Naive thymus-derived CD8-positive, alpha-beta T cell (primary cell): ENCODE results near the gene NCOA6. TPM values are rescaled to one million over a fixed set of nuclear protein-coding genes. Genes with fewer than 3 reads are reported as not detected.

ENCODE experiments used
- ATAC-seq, 2 donors: fragments of 150-1000 bp; cut with Tn5 transposase in 1 of 2; sonication (Bioruptor Pico), chemical (Tn5 transposase) in 1 of 2; 1 replicate in 1 of 2; 2 replicates in 1 of 2; pipeline ENCODE4 v1.10.0; 2021; ENCODE audit warnings: mild to moderate bottlenecking in 2 of 2, moderate library complexity in 2 of 2
- POLR2A ChIA-PET: fragments of 350-600 bp; sonication (Branson Sonifier 250); formaldehyde crosslinking; loops from one replicate; lab custom pipeline; 2021; ENCODE audit warnings: antibody characterized with exemption; lab: Charles Lee
- DNase-seq, 10 donors: peaks; one replicate each; pipeline versions ENCODE4 v3.0.0 to v3.0.0-alpha.2; 2020 to 2022
- H3K27ac Mint-ChIP-seq, 10 donors: one replicate each; pipeline ENCODE4 v1.8.0; 2020 to 2022; ENCODE audit warnings: mild to moderate bottlenecking in 10 of 10, mixed read lengths in 10 of 10, moderate library complexity in 4 of 10, inconsistent platforms in 1 of 10
- H3K27me3 Mint-ChIP-seq, 5 donors: one replicate each; pipeline ENCODE4 v1.8.0; 2021 to 2022; ENCODE audit warnings: mixed read lengths in 5 of 5
- H3K36me3 Mint-ChIP-seq, 3 donors: one replicate each; pipeline ENCODE4 v1.8.0; 2020 to 2022; ENCODE audit warnings: mixed read lengths in 3 of 3, mild to moderate bottlenecking in 2 of 3, inconsistent platforms in 1 of 3
- H3K4me1 Mint-ChIP-seq, 4 donors: one replicate each; pipeline ENCODE4 v1.8.0; 2021 to 2022; ENCODE audit warnings: mixed read lengths in 4 of 4
- H3K4me3 Mint-ChIP-seq, 10 donors: one replicate each; pipeline ENCODE4 v1.8.0; 2020 to 2022; ENCODE audit warnings: mild to moderate bottlenecking in 10 of 10, mixed read lengths in 10 of 10, moderate library complexity in 6 of 10, inconsistent platforms in 1 of 10
- H3K9me3 Mint-ChIP-seq, 9 donors: one replicate each; pipeline ENCODE4 v1.8.0; 2020 to 2022; ENCODE audit warnings: mixed read lengths in 9 of 9, mild to moderate bottlenecking in 3 of 9, inconsistent platforms in 1 of 9, moderate library complexity in 1 of 9
- polyA plus RNA-seq, 3 donors: library from polyadenylated mRNA; unstranded; fragments of 300-500 nt; fragmentation: Illumina TruSeq; gene quantifications; one replicate each; pipeline ENCODE4 v1.2.3, GENCODE V29; 2021
- total RNA-seq, 8 experiments: library from RNA in 2 of 8; stranded (reverse) in 2 of 8; gene quantifications; one replicate each; pipeline ENCODE4 v1.2.3 and lab custom pipeline; 2021 to 2026

Gene NCOA6
- total and polyA plus RNA-seq, 5 experiments from 2014 or later, result 2.8 to 29.2 (median 8.2) TPM

- POLR2A ChIA-PET, result interaction anchor here (1.1 kb wide), 1 partner anchor 17 kb away, joined by 3 read pairs; no protein-coding TSS in a partner anchor
- peak overlapping the region in 1 of 10 donors; percentile 30 for H3K27ac Mint-ChIP-seq
- peaks cover 0 to 3% (median 0%) of the 10 kb centered on the region in 4 donors for H3K4me1 Mint-ChIP-seq
- H3K4me3 Mint-ChIP-seq, result no peak overlapping the region
- H3K9me3 Mint-ChIP-seq, result no peaks in the 10 kb centered on the region
- H3K27me3 Mint-ChIP-seq, result no peaks in the 10 kb centered on the region
- no peak for DNase-seq
- peaks cover 9 to 92% (median 20%) of the 10 kb centered on the region in 3 donors for H3K36me3 Mint-ChIP-seq
- ATAC-seq, result no peak
Measured at GRCh38 chr20:34762031-34762555, 63.4 kb downstream of the NCOA6 start.

GRCh38 chr20:34755367-34755766 is 70.1 kb downstream of the NCOA6 start:
- H3K27ac Mint-ChIP-seq, result peak overlapping the region in 1 of 10 donors; percentile 43
- ATAC-seq, result no peak
- POLR2A ChIA-PET, result no interaction called here
- H3K4me3 Mint-ChIP-seq, result no peak overlapping the region
- DNase-seq, result no peak
- no peaks in the 10 kb centered on the region for H3K9me3 Mint-ChIP-seq
- H3K27me3 Mint-ChIP-seq, result no peaks in the 10 kb centered on the region
- peaks cover 0 to 4% (median 0%) of the 10 kb centered on the region in 4 donors for H3K4me1 Mint-ChIP-seq
- peaks cover 9 to 88% (median 18%) of the 10 kb centered on the region in 3 donors for H3K36me3 Mint-ChIP-seq

- Mint-ChIP-seq H3K36me3 (peaks cover 9 to 88% (median 18%) of the 10 kb centered on the region in 3 donors), H3K4me3 (no peak overlapping the region), H3K27me3 (no peaks in the 10 kb centered on the region), H3K9me3 (no peaks in the 10 kb centered on the region), H3K4me1 (peaks cover 0 to 4% (median 0%) of the 10 kb centered on the region in 4 donors), H3K27ac (peak overlapping the region in 1 of 10 donors; percentile 26)
- POLR2A ChIA-PET, result no interaction called here
- ATAC-seq (no peak), DNase-seq (no peak)
Measured at GRCh38 chr20:34754611-34755010, 70.8 kb downstream of the NCOA6 start.

GRCh38 chr20:34753706-34754461 is 71.6 kb downstream of the NCOA6 start:
- ATAC-seq (no peak), DNase-seq (no peak)
- no peak overlapping the region for H3K27ac Mint-ChIP-seq
- H3K36me3 Mint-ChIP-seq, result peaks cover 5 to 88% (median 17%) of the 10 kb centered on the region in 3 donors
- peaks cover 0 to 4% (median 0%) of the 10 kb centered on the region in 4 donors for H3K4me1 Mint-ChIP-seq
- POLR2A ChIA-PET, result no interaction called here
- no peak overlapping the region for H3K4me3 Mint-ChIP-seq
- H3K27me3 Mint-ChIP-seq, result no peaks in the 10 kb centered on the region
- H3K9me3 Mint-ChIP-seq, result no peaks in the 10 kb centered on the region

GRCh38 chr20:34751453-34751852 is 74.0 kb downstream of the NCOA6 start:
- peak overlapping the region in 3 of 10 donors; percentile 27 to 69 (median 42) for H3K27ac Mint-ChIP-seq
- POLR2A ChIA-PET, result no interaction called here
- peaks cover 0 to 2% (median 0%) of the 10 kb centered on the region in 4 donors for H3K4me1 Mint-ChIP-seq
- H3K36me3 Mint-ChIP-seq, result peaks cover 0 to 84% (median 13%) of the 10 kb centered on the region in 3 donors
- H3K9me3 Mint-ChIP-seq, result no peaks in the 10 kb centered on the region
- DNase-seq (no peak), ATAC-seq (no peak)
- H3K27me3 Mint-ChIP-seq, result no peaks in the 10 kb centered on the region
- H3K4me3 Mint-ChIP-seq, result no peak overlapping the region

- Mint-ChIP-seq H3K36me3 (peaks cover 0 to 87% (median 13%) of the 10 kb centered on the region in 3 donors), H3K4me3 (no peak overlapping the region), H3K4me1 (peaks cover 0 to 2% (median 0%) of the 10 kb centered on the region in 4 donors), H3K27ac (no peak overlapping the region), H3K27me3 (no peaks in the 10 kb centered on the region), H3K9me3 (no peaks in the 10 kb centered on the region)
- no peak for ATAC-seq
- no peak for DNase-seq
- POLR2A ChIA-PET, result no interaction called here
Measured at GRCh38 chr20:34750484-34750883, 75.0 kb downstream of the NCOA6 start.

- H3K9me3 Mint-ChIP-seq, result no peaks in the 10 kb centered on the region
- ATAC-seq (no peak), DNase-seq (no peak)
- no peak overlapping the region for H3K4me3 Mint-ChIP-seq
- peaks cover 0 to 87% (median 7%) of the 10 kb centered on the region in 3 donors for H3K36me3 Mint-ChIP-seq
- H3K27me3 Mint-ChIP-seq, result no peaks in the 10 kb centered on the region
- POLR2A ChIA-PET, result no interaction called here
- peaks cover 0 to 2% (median 0%) of the 10 kb centered on the region in 4 donors for H3K4me1 Mint-ChIP-seq
- no peak overlapping the region for H3K27ac Mint-ChIP-seq
Measured at GRCh38 chr20:34748709-34749108, 76.7 kb downstream of the NCOA6 start.

- peaks cover 0 to 2% (median 0%) of the 10 kb centered on the region in 4 donors for H3K4me1 Mint-ChIP-seq
- DNase-seq (no peak), ATAC-seq (no peak)
- no peak overlapping the region for H3K4me3 Mint-ChIP-seq
- POLR2A ChIA-PET, result interaction anchor here (0.5 kb wide), 1 partner anchor 66 kb away, joined by 3 read pairs; no protein-coding TSS in a partner anchor
- peaks cover 0 to 89% (median 9%) of the 10 kb centered on the region in 3 donors for H3K36me3 Mint-ChIP-seq
- no peaks in the 10 kb centered on the region for H3K9me3 Mint-ChIP-seq
- H3K27ac Mint-ChIP-seq, result peak overlapping the region in 4 of 10 donors; percentile 26 to 67 (median 38)
- no peaks in the 10 kb centered on the region for H3K27me3 Mint-ChIP-seq
Measured at GRCh38 chr20:34747479-34747878, 78.0 kb downstream of the NCOA6 start.

- H3K4me3 Mint-ChIP-seq, result no peak overlapping the region
- no peaks in the 10 kb centered on the region for H3K27me3 Mint-ChIP-seq
- no peaks in the 10 kb centered on the region for H3K9me3 Mint-ChIP-seq
- peak overlapping the region in 2 of 10 donors; percentile 4 to 26 for H3K27ac Mint-ChIP-seq
- DNase-seq, result no peak
- POLR2A ChIA-PET, result no interaction called here
- H3K36me3 Mint-ChIP-seq, result peaks cover 0 to 87% (median 13%) of the 10 kb centered on the region in 3 donors
- ATAC-seq, result no peak
- H3K4me1 Mint-ChIP-seq, result no peaks in the 10 kb centered on the region
Measured at GRCh38 chr20:34746674-34747073, 78.8 kb downstream of the NCOA6 start.

- Mint-ChIP-seq H3K9me3 (no peaks in the 10 kb centered on the region), H3K27me3 (no peaks in the 10 kb centered on the region), H3K4me1 (peaks cover 0 to 1% (median 0%) of the 10 kb centered on the region in 4 donors), H3K4me3 (no peak overlapping the region), H3K27ac (no peak overlapping the region), H3K36me3 (peaks cover 0 to 82% (median 15%) of the 10 kb centered on the region in 3 donors)
- DNase-seq (no peak), ATAC-seq (no peak)
- POLR2A ChIA-PET, result no interaction called here
Measured at GRCh38 chr20:34744847-34745246, 80.6 kb downstream of the NCOA6 start.

GRCh38 chr20:34744340-34744739 is 81.1 kb downstream of the NCOA6 start:
- no peak overlapping the region for H3K4me3 Mint-ChIP-seq
- POLR2A ChIA-PET, result no interaction called here
- H3K4me1 Mint-ChIP-seq, result peaks cover 0 to 1% (median 0%) of the 10 kb centered on the region in 4 donors
- peak overlapping the region in 1 of 10 donors; percentile 41 for H3K27ac Mint-ChIP-seq
- no peaks in the 10 kb centered on the region for H3K27me3 Mint-ChIP-seq
- H3K36me3 Mint-ChIP-seq, result peaks cover 0 to 77% (median 17%) of the 10 kb centered on the region in 3 donors
- DNase-seq (no peak), ATAC-seq (no peak)
- H3K9me3 Mint-ChIP-seq, result no peaks in the 10 kb centered on the region

- POLR2A ChIA-PET, result no interaction called here
- H3K9me3 Mint-ChIP-seq, result no peaks in the 10 kb centered on the region
- peak overlapping the region in 1 of 10 donors; percentile 50 for H3K27ac Mint-ChIP-seq
- no peaks in the 10 kb centered on the region for H3K27me3 Mint-ChIP-seq
- ATAC-seq, result no peak
- H3K4me1 Mint-ChIP-seq, result peaks cover 0 to 1% (median 0%) of the 10 kb centered on the region in 4 donors
- no peak for DNase-seq
- peaks cover 0 to 66% (median 14%) of the 10 kb centered on the region in 3 donors for H3K36me3 Mint-ChIP-seq
- no peak overlapping the region for H3K4me3 Mint-ChIP-seq
Measured at GRCh38 chr20:34743039-34743438, 82.4 kb downstream of the NCOA6 start.

- H3K9me3 Mint-ChIP-seq, result no peaks in the 10 kb centered on the region
- peaks cover 0 to 1% (median 0%) of the 10 kb centered on the region in 4 donors for H3K4me1 Mint-ChIP-seq
- ATAC-seq (no peak), DNase-seq (no peak)
- peaks cover 5 to 42% (median 10%) of the 10 kb centered on the region in 3 donors for H3K36me3 Mint-ChIP-seq
- H3K27ac Mint-ChIP-seq, result no peak overlapping the region
- H3K4me3 Mint-ChIP-seq, result no peak overlapping the region
- POLR2A ChIA-PET, result no interaction called here
- H3K27me3 Mint-ChIP-seq, result no peaks in the 10 kb centered on the region
Measured at GRCh38 chr20:34736106-34736735, 89.2 kb downstream of the NCOA6 start.
